Fibroblast of lung (primary cell): ENCODE results near the gene CHD9.

Experiments
- CTCF ChIP-seq, 2 donors: IDR thresholded peaks in 1 of 2; conservative IDR thresholded peaks in 1 of 2; 1 replicate in 1 of 2; 2 replicates in 1 of 2; pipeline ENCODE4 v1.5.1; 2011 to 2012; ENCODE audit warnings: low read length in 2 of 2, control low read depth in 1 of 2, inconsistent platforms in 1 of 2, low read depth in 1 of 2, mild to moderate bottlenecking in 1 of 2
- EZH2 ChIP-seq: IDR thresholded peaks from 2 replicates; pipeline ENCODE4 v1.5.1; 2012; ENCODE audit warnings: low read length, control low read depth, mild to moderate bottlenecking; ENCODE audit errors: missing control alignments

- TF ChIP-seq CTCF (conservative IDR thresholded peaks at IDR 0.05 in 1 of 2, IDR thresholded peaks at IDR 0.05 in 1 of 2; ENCODE audit: low read depth in 1 of 2, low read length in 2 of 2) = no peak
- TF ChIP-seq EZH2 = no peak
Measured at GRCh38 chr16:53078247-53078646, 23.5 kb downstream of the CHD9 start.
